BLaER1 treated with 17β-estradiol and CSF1 and Interleukin-3, amounts not matched to agents 10 nM and 100 nM (cell line): ENCODE data around the gene ACAD9.
A peak's percentile ranks its signal among the peaks of the same experiment; 100 is the strongest.
"Not testable (repeated sequence)": the region's sequence is repeated elsewhere in the genome, so short reads cannot be mapped to it uniquely, and the experiment has no call there.

Source experiments
- H3K27ac ChIP-seq, 11 experiments: shearing (Covaris generic); formaldehyde crosslinking; 2 replicates each; pipeline ENCODE4 v1.8.1; 2022
- H3K27me3 ChIP-seq, 11 experiments: shearing (Covaris generic); formaldehyde crosslinking; 2 replicates each; pipeline ENCODE4 v1.8.1; 2022
- H3K36me3 ChIP-seq, 11 experiments: shearing (Covaris generic); formaldehyde crosslinking; 2 replicates each; pipeline ENCODE4 v1.8.1; 2022
- H3K4me1 ChIP-seq, 10 experiments: shearing (Covaris generic); formaldehyde crosslinking; 2 replicates each; pipeline ENCODE4 v1.8.1; 2022
- H3K4me2 ChIP-seq, 11 experiments: shearing (Covaris generic); formaldehyde crosslinking; 2 replicates each; pipeline ENCODE4 v1.8.1; 2022
- H3K4me3 ChIP-seq, 10 experiments: shearing (Covaris generic); formaldehyde crosslinking; 2 replicates each; pipeline ENCODE4 v1.8.1; 2022
- H3K9ac ChIP-seq, 11 experiments: shearing (Covaris generic); formaldehyde crosslinking; 2 replicates each; pipeline ENCODE4 v1.8.1; 2022
- H3K9me3 ChIP-seq, 11 experiments: shearing (Covaris generic); formaldehyde crosslinking; replicated peaks in 1 of 11; 2 replicates each; pipeline ENCODE4 v1.8.1; 2022
- H4K20me1 ChIP-seq, 11 experiments: shearing (Covaris generic); formaldehyde crosslinking; 2 replicates each; pipeline ENCODE4 v1.8.1; 2022
- Cebpa-rat ChIP-seq, 11 experiments: shearing (Covaris generic); IDR thresholded peaks; 2 replicates each; pipeline ENCODE4 v1.8.1; 2022

The ACAD9 gene

DNA sequence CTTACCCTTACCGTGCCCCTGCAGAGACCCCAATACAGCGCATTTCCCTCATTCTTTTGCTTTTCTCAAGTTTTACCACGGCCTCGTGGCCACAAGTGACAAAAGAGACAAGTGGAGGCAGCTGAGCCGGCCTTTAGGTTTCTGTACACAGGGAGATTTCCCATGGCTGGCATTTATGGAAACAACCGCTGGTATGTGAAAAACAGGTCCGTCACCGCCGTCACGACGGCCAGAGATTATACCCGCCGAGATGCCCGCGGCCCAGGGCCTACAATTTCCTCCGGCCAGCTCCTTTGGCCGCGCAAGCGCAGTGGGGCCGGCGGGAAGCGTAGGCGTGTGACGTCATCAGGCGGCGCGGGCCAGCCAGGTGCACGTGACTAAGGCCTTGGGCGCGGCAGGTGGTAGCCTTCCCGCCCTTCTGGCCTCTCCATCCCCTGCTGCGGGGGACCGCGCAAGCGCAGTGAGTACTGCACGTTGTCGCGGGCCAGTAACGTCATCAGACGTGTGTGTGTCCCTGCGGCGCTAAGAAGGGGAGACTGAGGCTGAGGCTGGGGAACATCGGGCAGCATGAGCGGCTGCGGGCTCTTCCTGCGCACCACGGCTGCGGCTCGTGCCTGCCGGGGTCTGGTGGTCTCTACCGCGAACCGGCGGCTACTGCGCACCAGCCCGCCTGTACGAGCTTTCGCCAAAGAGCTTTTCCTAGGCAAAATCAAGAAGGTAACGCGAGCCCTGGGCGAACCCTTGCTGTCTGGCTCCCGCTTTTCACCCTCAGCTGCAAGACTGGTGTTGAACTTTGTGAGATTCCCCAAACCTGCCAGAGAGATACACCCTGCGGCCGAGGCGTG is at the start of gene ACAD9:
TSS of gene ACAD9 (plus strand) at position 496 of the 845 bp plus-strand sequence. CDS start at position 568, 72 bp downstream.
- Histone ChIP-seq H3K4me1 (peaks cover 41 to 61% (median 46%) of the 10 kb centered on the region in 10 experiments), H3K27me3 (no peaks in the 10 kb centered on the region), H3K9ac (peak within 1 kb of the TSS; percentile 86 to 94 (median 91)), H3K36me3 (peaks cover 21 to 41% (median 33%) of the 10 kb centered on the region in 11 experiments), H3K4me3 (peak within 1 kb of the TSS; percentile 69 to 92 (median 80)), H4K20me1 (peaks cover 0 to 23% (median 7%) of the 10 kb centered on the region in 11 experiments; a peak in 11 of 22 replicates), H3K9me3 (no peaks in the 10 kb centered on the region), H3K4me2 (peak within 1 kb of the TSS; percentile 87 to 97 (median 96)), H3K27ac (peak within 1 kb of the TSS; percentile 78 to 97 (median 94))
- no peak for TF ChIP-seq Cebpa-rat (IDR thresholded peaks at IDR 0.05)

GRCh38 chr3:128829925-128830625 is 49.3 kb upstream of the ACAD9 start:
- not testable (repeated sequence) for H3K36me3 ChIP-seq, H3K9me3 ChIP-seq, H3K27me3 ChIP-seq, H3K4me3 ChIP-seq, H3K27ac ChIP-seq, H3K9ac ChIP-seq, H3K4me1 ChIP-seq, H3K4me2 ChIP-seq, H4K20me1 ChIP-seq

DNA sequence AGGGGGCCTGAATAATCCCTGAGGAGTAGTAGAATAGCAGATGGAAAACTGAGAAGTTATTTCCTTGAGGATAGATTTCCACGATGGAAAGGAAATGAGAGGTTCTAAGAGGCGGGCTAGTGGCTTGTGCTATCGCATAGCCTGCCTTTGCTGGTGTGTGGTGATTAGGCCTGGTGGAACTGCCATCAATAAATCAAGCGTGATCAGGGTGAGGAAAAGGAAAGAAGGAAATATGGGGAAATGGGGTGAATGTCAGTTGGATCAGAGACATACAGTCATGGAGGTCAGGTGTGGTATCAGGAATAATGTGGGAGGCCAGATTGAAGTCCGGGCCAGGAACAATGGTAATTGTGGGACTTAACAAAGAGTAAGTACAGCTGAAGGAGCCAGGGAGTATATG is 48.7 kb upstream of the ACAD9 start:
- H3K9ac ChIP-seq, H3K36me3 ChIP-seq, H3K4me2 ChIP-seq, H3K27ac ChIP-seq, H4K20me1 ChIP-seq, H3K4me3 ChIP-seq, H3K27me3 ChIP-seq, H3K9me3 ChIP-seq, H3K4me1 ChIP-seq: not testable (repeated sequence)

DNA sequence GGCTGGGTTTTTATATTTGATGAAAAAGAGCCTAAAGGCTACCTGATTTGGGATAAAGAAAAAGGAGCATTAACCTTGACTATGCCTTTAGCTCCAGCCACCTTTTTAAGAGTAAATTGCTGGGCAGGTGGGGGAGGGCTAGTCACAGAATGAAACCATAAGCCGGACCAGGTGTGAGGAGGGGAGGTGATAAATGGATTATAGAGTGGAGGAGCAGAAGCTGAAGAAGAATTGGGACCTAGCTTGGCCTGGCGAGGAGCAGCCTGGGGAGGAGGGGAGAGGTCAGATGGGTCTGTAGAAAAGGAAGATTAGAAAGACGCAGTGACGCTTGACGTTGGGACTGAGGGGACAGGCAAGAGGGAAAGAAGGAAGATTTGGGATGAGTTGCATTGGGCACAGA is 46.4 kb upstream of the ACAD9 start:
- not testable (repeated sequence) for H4K20me1 ChIP-seq, H3K4me3 ChIP-seq, H3K9me3 ChIP-seq, H3K4me2 ChIP-seq, H3K27ac ChIP-seq, H3K27me3 ChIP-seq, H3K36me3 ChIP-seq, H3K9ac ChIP-seq, H3K4me1 ChIP-seq

- Histone ChIP-seq H3K9me3 (no peaks in the 10 kb centered on the region), H3K27ac (no peak overlapping the region), H3K4me1 (no peaks in the 10 kb centered on the region), H3K9ac (no peak overlapping the region), H4K20me1 (no peaks in the 10 kb centered on the region), H3K4me3 (no peak overlapping the region), H3K36me3 (no peaks in the 10 kb centered on the region), H3K27me3 (no peaks in the 10 kb centered on the region), H3K4me2 (no peak overlapping the region)
- TF ChIP-seq Cebpa-rat (IDR thresholded peaks at IDR 0.05): no peak
Measured at GRCh38 chr3:128835096-128835495, 44.3 kb upstream of the ACAD9 start.

GRCh38 chr3:128841926-128842920 is 37.2 kb upstream of the ACAD9 start:
- Histone ChIP-seq H4K20me1 (no peaks in the 10 kb centered on the region), H3K27ac (no peak overlapping the region), H3K9ac (no peak overlapping the region), H3K36me3 (no peaks in the 10 kb centered on the region), H3K9me3 (no peaks in the 10 kb centered on the region), H3K4me3 (no peak overlapping the region), H3K4me1 (peaks cover 24 to 29% (median 28%) of the 10 kb centered on the region in 10 experiments), H3K4me2 (no peak overlapping the region), H3K27me3 (no peaks in the 10 kb centered on the region)
- TF ChIP-seq Cebpa-rat (IDR thresholded peaks at IDR 0.05): no peak

DNA sequence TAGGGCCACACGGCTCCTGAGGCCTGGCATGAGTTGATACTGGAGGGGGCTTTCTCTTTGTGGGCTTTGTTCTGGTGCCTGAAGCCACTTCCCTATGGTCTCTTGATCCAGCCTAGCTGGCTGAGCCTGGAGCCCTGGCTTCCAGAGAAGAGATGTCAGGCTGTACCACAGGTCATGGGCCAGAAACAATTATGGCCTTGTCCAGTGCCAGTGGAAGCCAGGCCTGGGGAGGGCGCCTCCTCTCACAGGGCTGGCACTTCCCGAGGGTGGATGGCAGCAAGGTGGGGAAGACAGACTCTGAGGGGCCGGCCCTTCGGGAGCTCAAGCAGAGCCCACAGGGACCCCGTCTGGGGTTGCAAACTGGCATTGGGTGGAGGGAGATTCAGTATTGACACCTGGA is 34.9 kb upstream of the ACAD9 start:
- H3K4me1 ChIP-seq: peaks cover 24 to 48% (median 39%) of the 10 kb centered on the region in 10 experiments
- peak overlapping the region in 2 of 11 experiments; percentile 7 to 79; a peak in 2 of 22 replicates for H3K9ac ChIP-seq
- no peaks in the 10 kb centered on the region for H3K36me3 ChIP-seq
- H3K4me3 ChIP-seq: no peak overlapping the region
- H4K20me1 ChIP-seq: no peaks in the 10 kb centered on the region
- TF ChIP-seq Cebpa-rat (IDR thresholded peaks at IDR 0.05): no peak
- peak overlapping the region in 8 of 11 experiments; percentile 32 to 93 (median 88); a peak in 13 of 22 replicates for H3K27ac ChIP-seq
- H3K27me3 ChIP-seq: no peaks in the 10 kb centered on the region
- H3K9me3 ChIP-seq: no peaks in the 10 kb centered on the region
- H3K4me2 ChIP-seq: peak overlapping the region; percentile 80 to 97 (median 89); a peak in 20 of 22 replicates

DNA sequence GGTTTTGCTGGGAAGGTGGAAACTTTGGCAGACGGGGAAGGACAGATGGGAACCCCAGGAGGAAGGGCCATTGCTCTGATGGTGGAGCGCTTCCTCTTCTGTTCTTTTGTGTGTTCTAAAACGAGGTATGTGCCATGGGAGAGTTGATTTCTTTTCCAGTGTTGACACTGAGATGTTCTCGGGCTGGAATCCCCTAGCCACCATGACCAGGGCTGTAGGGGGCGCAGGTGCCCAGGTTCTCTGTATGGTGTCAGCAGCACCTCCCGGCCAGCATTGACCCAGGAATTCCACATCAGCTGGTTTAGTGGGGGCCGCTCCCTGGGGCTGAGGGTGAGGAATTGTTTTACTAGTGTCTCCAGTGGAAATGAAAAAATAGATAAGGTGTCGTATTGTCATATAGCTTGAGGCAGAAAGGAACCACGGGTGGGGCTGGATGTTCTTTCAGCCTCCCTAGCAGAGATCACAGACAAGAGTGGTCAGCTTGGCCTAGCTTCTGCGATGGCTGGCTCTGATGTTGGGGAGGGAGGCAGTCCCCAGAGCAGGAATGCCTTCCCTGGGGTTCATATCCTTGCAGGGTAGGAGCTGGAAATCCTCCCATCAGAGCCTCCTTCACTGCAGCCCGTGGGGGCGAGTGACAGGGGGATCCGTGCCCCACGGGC is 34.2 kb upstream of the ACAD9 start:
- Histone ChIP-seq H3K4me3 (peak overlapping the region in 9 of 10 experiments; percentile 32 to 66 (median 49); a peak in 14 of 20 replicates), H3K36me3 (no peaks in the 10 kb centered on the region), H3K27me3 (no peaks in the 10 kb centered on the region), H3K27ac (peak overlapping the region in 10 of 11 experiments; percentile 32 to 93 (median 86); a peak in 17 of 22 replicates), H3K9ac (peak overlapping the region in 10 of 11 experiments; percentile 64 to 81 (median 79); a peak in 18 of 22 replicates), H3K9me3 (no peaks in the 10 kb centered on the region), H3K4me1 (peaks cover 24 to 56% (median 46%) of the 10 kb centered on the region in 10 experiments), H4K20me1 (no peaks in the 10 kb centered on the region), H3K4me2 (peak overlapping the region; percentile 80 to 97 (median 89))
- TF ChIP-seq Cebpa-rat (IDR thresholded peaks at IDR 0.05): no peak
